Bronchial epithelial cell (primary cell): ENCODE data around the gene CROT. TPM values are rescaled to one million over a fixed set of nuclear protein-coding genes. Genes with fewer than 3 reads are reported as not detected.
A peak's percentile ranks its signal among the peaks of the same experiment; 100 is the strongest.

Experiments used
- DNase-seq: peaks from one replicate; pipeline ENCODE4 v3.0.0-alpha.2; 2010; ENCODE audit warnings: low read depth
- FAIRE-seq: peaks from 2 replicates; lab custom pipeline; 2011; peaks lifted over from hg19 to GRCh38; lab: Jason Lieb, UNC
- H3K27me3 ChIP-seq: 2 replicates; pipeline ENCODE4 v1.5.1; 2011; ENCODE audit warnings: low read length; ENCODE audit not compliant: control insufficient read depth, insufficient read depth
- H3K36me3 ChIP-seq: 2 replicates; pipeline ENCODE4 v1.5.1; 2011; ENCODE audit warnings: low read length; ENCODE audit not compliant: control insufficient read depth, insufficient read depth
- H3K4me3 ChIP-seq: 2 replicates; pipeline ENCODE4 v1.5.1; 2011; ENCODE audit warnings: mild to moderate bottlenecking, low read depth, low read length, control low read depth
- total RNA-seq: library from RNA; depleted of rRNA; stranded (reverse); fragments of >200 nt; gene quantifications from 2 replicates; pipeline ENCODE4 v1.2.1, GENCODE V29; 2014
- TF ChIP-seq, protein P1 (sequence below): IDR thresholded peaks from 2 replicates; pipeline ENCODE4 v1.5.1; 2011; ENCODE audit warnings: mild to moderate bottlenecking, moderate library complexity, low read length, control low read depth, inconsistent platforms; ENCODE audit not compliant: insufficient read depth, severe bottlenecking

The CROT gene
- total RNA-seq, 1 donor from 2014 or later: 12.9 TPM

GRCh38 chr7:87337331-87337730 is 8.1 kb upstream of the CROT start:
- DNase-seq (no peak), FAIRE-seq (no peak)
- TF ChIP-seq, protein P1, sequence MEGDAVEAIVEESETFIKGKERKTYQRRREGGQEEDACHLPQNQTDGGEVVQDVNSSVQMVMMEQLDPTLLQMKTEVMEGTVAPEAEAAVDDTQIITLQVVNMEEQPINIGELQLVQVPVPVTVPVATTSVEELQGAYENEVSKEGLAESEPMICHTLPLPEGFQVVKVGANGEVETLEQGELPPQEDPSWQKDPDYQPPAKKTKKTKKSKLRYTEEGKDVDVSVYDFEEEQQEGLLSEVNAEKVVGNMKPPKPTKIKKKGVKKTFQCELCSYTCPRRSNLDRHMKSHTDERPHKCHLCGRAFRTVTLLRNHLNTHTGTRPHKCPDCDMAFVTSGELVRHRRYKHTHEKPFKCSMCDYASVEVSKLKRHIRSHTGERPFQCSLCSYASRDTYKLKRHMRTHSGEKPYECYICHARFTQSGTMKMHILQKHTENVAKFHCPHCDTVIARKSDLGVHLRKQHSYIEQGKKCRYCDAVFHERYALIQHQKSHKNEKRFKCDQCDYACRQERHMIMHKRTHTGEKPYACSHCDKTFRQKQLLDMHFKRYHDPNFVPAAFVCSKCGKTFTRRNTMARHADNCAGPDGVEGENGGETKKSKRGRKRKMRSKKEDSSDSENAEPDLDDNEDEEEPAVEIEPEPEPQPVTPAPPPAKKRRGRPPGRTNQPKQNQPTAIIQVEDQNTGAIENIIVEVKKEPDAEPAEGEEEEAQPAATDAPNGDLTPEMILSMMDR: no peak
- Histone ChIP-seq H3K4me3 (no peak overlapping the region), H3K27me3 (no peaks in the 10 kb centered on the region), H3K36me3 (peaks cover 1% of the 10 kb centered on the region)

- DNase-seq: no peak
- no peaks in the 10 kb centered on the region for H3K36me3 ChIP-seq
- TF ChIP-seq, protein P1: no peak
- no peak overlapping the region for H3K4me3 ChIP-seq
- no peak for FAIRE-seq
- no peaks in the 10 kb centered on the region for H3K27me3 ChIP-seq
These were observed 6.0 kb upstream of the CROT start for GRCh38 chr7:87339373-87339897.

GRCh38 chr7:87341441-87341840 is 4.0 kb upstream of the CROT start:
- FAIRE-seq: no peak
- TF ChIP-seq, protein P1: no peak
- Histone ChIP-seq H3K27me3 (no peaks in the 10 kb centered on the region), H3K4me3 (no peak overlapping the region), H3K36me3 (no peaks in the 10 kb centered on the region)
- DNase-seq: no peak

DNA sequence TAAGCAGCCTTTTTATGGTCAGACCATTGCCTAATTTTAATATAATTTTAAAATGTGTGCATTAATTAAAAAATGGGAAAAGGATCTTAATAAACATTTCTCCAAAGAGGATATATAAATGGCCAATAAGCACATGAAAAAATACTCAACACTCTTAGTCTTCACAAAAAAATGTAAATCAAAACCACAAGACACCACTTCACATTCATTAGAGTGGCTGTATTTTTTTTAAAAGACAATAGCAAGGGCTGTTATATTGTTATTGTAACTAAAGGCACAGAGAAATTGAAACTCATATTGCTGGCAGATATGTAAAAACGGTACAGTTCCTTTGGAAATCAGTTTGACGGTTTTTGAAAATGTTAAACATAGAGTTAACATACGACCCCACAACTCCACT is 3.2 kb upstream of the CROT start:
- FAIRE-seq (no peak), DNase-seq (no peak)
- H3K4me3 ChIP-seq: no peak overlapping the region
- TF ChIP-seq, protein P1: no peak
- H3K36me3 ChIP-seq: no peaks in the 10 kb centered on the region
- H3K27me3 ChIP-seq: no peaks in the 10 kb centered on the region

DNA sequence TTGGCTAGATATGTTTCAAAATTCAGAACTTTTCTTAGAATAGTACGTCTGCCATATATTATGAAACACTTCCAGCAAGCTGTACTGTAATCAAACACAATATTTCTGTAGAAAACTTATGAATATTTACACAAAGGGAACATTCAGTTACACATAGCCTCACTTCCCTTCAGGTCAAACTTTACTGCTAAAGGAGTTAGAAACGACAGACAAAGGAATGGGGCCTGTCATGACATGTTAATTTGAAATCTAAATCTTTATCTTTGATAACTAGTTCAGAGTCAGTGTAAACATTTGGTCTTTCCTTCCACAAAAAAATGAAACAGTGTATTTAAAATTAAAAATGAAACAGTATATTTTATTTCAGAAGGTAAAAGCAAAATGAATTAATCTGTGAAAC is 1.0 kb upstream of the CROT start:
- DNase-seq (peak; percentile 72), FAIRE-seq (no peak)
- H3K27me3 ChIP-seq: no peaks in the 10 kb centered on the region
- peaks cover 5% of the 10 kb centered on the region for H3K36me3 ChIP-seq
- H3K4me3 ChIP-seq: peak overlapping the region; percentile 83
- TF ChIP-seq, protein P1: no peak

GRCh38 chr7:87345962-87346371 is 503 bp downstream of the CROT start:
- DNase-seq (no peak), FAIRE-seq (no peak)
- H3K36me3 ChIP-seq: peaks cover 11% of the 10 kb centered on the region
- TF ChIP-seq, protein P1: no peak
- H3K4me3 ChIP-seq: peak overlapping the region; percentile 83
- no peaks in the 10 kb centered on the region for H3K27me3 ChIP-seq
